K562 (cell line): ENCODE data around the gene NFATC4. TPM values are rescaled to one million over a fixed set of nuclear protein-coding genes. Genes with fewer than 3 reads are reported as not detected.
A peak's percentile ranks its signal among the peaks of the same experiment; 100 is the strongest.

Experiments used
- ATAC-seq: fragments of 200-7000 bp; cut with Tn5 transposase; 3 replicates; pipeline ENCODE4 v1.9.1; 2020; ENCODE audit warnings: moderate library complexity
- BruUV-seq: library from RNA; stranded (reverse); fragments of 400-500 nt; replicated peaks from 2 replicates; lab custom pipeline; 2021; lab: Mats Ljungman, UMichigan
- CTCF ChIA-PET: fragments of 300-600 bp; formaldehyde crosslinking; extraction: SDS; loops from one replicate; lab custom pipeline; 2021; ENCODE audit warnings: low intra/inter-chr PET ratio; lab: Yijun Ruan, JAX
- POLR2A ChIA-PET: fragments of 300-600, 350-650 bp; sonication (Branson Sonifier 250); formaldehyde crosslinking; extraction: SDS; loops from one replicate; lab custom pipeline; 2021; ENCODE audit warnings: antibody characterized with exemption, inconsistent platforms; lab: Yijun Ruan, JAX
- DNase-seq, 4 experiments: peaks; one replicate each; pipeline versions ENCODE4 v3.0.0 to v3.0.0-alpha.2; 2011 to 2018; ENCODE audit warnings: low spot score in 3 of 4, mixed read lengths in 3 of 4; ENCODE audit errors: extremely low read depth in 1 of 4
- FAIRE-seq: peaks from 2 replicates; lab custom pipeline; 2011; peaks lifted over from hg19 to GRCh38; lab: Jason Lieb, UNC
- H2AFZ ChIP-seq: 2 replicates; pipeline ENCODE4 v1.6.0; 2011; ENCODE audit warnings: low read depth, low read length, control low read depth, inconsistent platforms
- H3K27ac ChIP-seq: fragments of 200-600 bp; 3 replicates; pipeline ENCODE4 v1.8.0; 2011; ENCODE audit warnings: low read depth, mild to moderate bottlenecking, control low read depth, inconsistent platforms, low read length, moderate library complexity, mixed read lengths; ENCODE audit errors: extremely low read depth
- H3K27me3 ChIP-seq, 2 experiments: fragments of 300-600 bp in 1 of 2; 2 replicates in 1 of 2; 3 replicates in 1 of 2; pipeline versions ENCODE4 v1.6.0 to v1.8.0; 2011; ENCODE audit warnings: inconsistent platforms in 2 of 2, low read length in 2 of 2, mild to moderate bottlenecking in 1 of 2, mixed read lengths in 1 of 2, moderate library complexity in 1 of 2; ENCODE audit not compliant: control insufficient read depth in 2 of 2, insufficient read depth in 2 of 2
- H3K36me3 ChIP-seq: fragments of 300-600 bp; 3 replicates; pipeline ENCODE4 v1.8.0; 2011; ENCODE audit warnings: mild to moderate bottlenecking, low read length, inconsistent platforms; ENCODE audit not compliant: control insufficient read depth, insufficient read depth
- H3K4me1 ChIP-seq, 2 experiments: fragments of 200-600 bp in 1 of 2; replicated peaks in 1 of 2; 2 replicates in 1 of 2; 3 replicates in 1 of 2; pipeline versions ENCODE4 v1.5.1 to v1.8.0; 2011; ENCODE audit warnings: inconsistent platforms in 2 of 2, low read length in 2 of 2, mild to moderate bottlenecking in 1 of 2, mixed read lengths in 1 of 2, moderate library complexity in 1 of 2; ENCODE audit not compliant: control insufficient read depth in 2 of 2, insufficient read depth in 2 of 2
- H3K4me2 ChIP-seq: 2 replicates; pipeline ENCODE4 v1.6.1; 2011; ENCODE audit warnings: low read length, control low read depth, inconsistent platforms, mixed read lengths; ENCODE audit not compliant: insufficient read depth
- H3K4me3 ChIP-seq: fragments of 200-600 bp; sonication (generic), shearing (Covaris generic); 2 replicates; pipeline ENCODE4 v1.5.1; 2016; ENCODE audit warnings: control low read depth, inconsistent platforms
- H3K79me2 ChIP-seq: fragments of 200-600 bp; 3 replicates; pipeline ENCODE4 v1.8.0; 2011; ENCODE audit warnings: low read length, inconsistent platforms; ENCODE audit not compliant: control insufficient read depth, insufficient read depth
- H3K9ac ChIP-seq, 2 experiments: 2 replicates each; pipeline versions ENCODE4 v1.6.0 to v1.6.1; 2011; ENCODE audit warnings: low read depth in 2 of 2, low read length in 2 of 2, control low read depth in 1 of 2, inconsistent platforms in 1 of 2, mild to moderate bottlenecking in 1 of 2, mixed read lengths in 1 of 2; ENCODE audit not compliant: insufficient read depth in 1 of 2
- H3K9me1 ChIP-seq: one replicate; pipeline ENCODE4 v1.6.0; 2011; ENCODE audit warnings: inconsistent platforms, mild to moderate bottlenecking, low read length, moderate library complexity; ENCODE audit not compliant: control insufficient read depth, insufficient read depth
- H3K9me3 ChIP-seq: replicated peaks from 2 replicates; pipeline ENCODE4 v1.5.1; 2011; ENCODE audit warnings: low read depth, low read length, inconsistent platforms; ENCODE audit not compliant: control insufficient read depth, insufficient read depth
- H4K20me1 ChIP-seq: replicated peaks from 2 replicates; pipeline ENCODE4 v1.6.1; 2011; ENCODE audit warnings: low read length, inconsistent platforms, mixed read lengths; ENCODE audit not compliant: control insufficient read depth, insufficient read depth
- E2F1 ChIP-seq: sonication (generic); formaldehyde crosslinking; IDR thresholded peaks from 2 replicates; pipeline ENCODE4 v1.8.1; 2023; ENCODE audit warnings: mild to moderate bottlenecking, missing genetic modification reagents, moderate library complexity
- RAD21 ChIP-seq, 2 experiments: fragments of 250-450 bp in 1 of 2; fragments of 450-650 bp in 1 of 2; sonication (Bioruptor Pico) in 1 of 2; formaldehyde crosslinking in 1 of 2; IDR thresholded peaks in 1 of 2; conservative IDR thresholded peaks in 1 of 2; 2 replicates each; pipeline versions ENCODE4 v1.4.0 to v1.8.0; 2020 to 2022; ENCODE audit warnings: mild to moderate bottlenecking in 2 of 2, moderate library complexity in 1 of 2
- REST ChIP-seq, 2 experiments: fragments of 450-650 bp; formaldehyde crosslinking in 1 of 2; IDR thresholded peaks; 2 replicates each; pipeline versions ENCODE4 v1.4.0 to v1.6.1; 2014 to 2020; ENCODE audit warnings: mild to moderate bottlenecking in 2 of 2, borderline replicate concordance in 1 of 2, low read depth in 1 of 2
- TAL1 ChIP-seq: fragments of 450-650 bp; IDR thresholded peaks from 2 replicates; pipeline ENCODE4 v1.6.1; 2016; ENCODE audit warnings: mild to moderate bottlenecking
- TBP ChIP-seq: optimal IDR thresholded peaks from 2 replicates; pipeline ENCODE3; 2011; ENCODE audit warnings: low read depth, low read length, improper control_type of control experiment
- ZNF175 ChIP-seq: fragments of 200-800 bp; sonication (Bioruptor generic); IDR thresholded peaks from 2 replicates; pipeline ENCODE4 v1.6.1; 2016; ENCODE audit warnings: low read depth, mild to moderate bottlenecking, missing genetic modification characterization, missing compliant biosample characterization
- ZNF445 ChIP-seq: fragments of 250-450 bp; sonication (Bioruptor Pico); IDR thresholded peaks from 2 replicates; pipeline ENCODE4 v1.4.0; 2020; ENCODE audit warnings: low read depth, mild to moderate bottlenecking, moderate library complexity
- WGBS: fragments of 100-300 bp; shearing (Covaris generic); methylation state at CpG from one replicate; pipeline ENCODE4 v1.1.6; 2016; ENCODE audit warnings: low coverage, mixed read lengths; ENCODE audit not compliant: insufficient coverage; ENCODE audit errors: missing lambda C conversion rate; 5-methylcytosine and 5-hydroxymethylcytosine counted together
- in situ Hi-C: fragments of 300-500 bp; cut with MboI; formaldehyde crosslinking; loops from 4 replicates; pipeline ENCODE4 v1.15.0; 2018; ENCODE audit warnings: inconsistent platforms, mixed read lengths
- intact Hi-C: fragments of 100-400 bp; cut with micrococcal nuclease; formaldehyde crosslinking; loops from 2 replicates; pipeline ENCODE4 v1.14.2; 2022
- polyA plus RNA-seq, 8 experiments: library from polyadenylated mRNA; depleted of rRNA in 4 of 8; stranded (reverse) in 5 of 8; unstranded in 3 of 8; fragments of >200 nt; fragmentation: Nextera tagmentation in 2 of 8; fragmentation: Illumina TruSeq in 1 of 8; extraction: Ambion mirVana in 2 of 8; extraction: Trizol in 1 of 8; gene quantifications; 2 replicates each; pipeline versions ENCODE4 v1.2.1 to v1.2.3, GENCODE V29; 2011 to 2014; ENCODE audit warnings: inconsistent platforms in 1 of 8, missing spikeins in 1 of 8
- total RNA-seq, 7 experiments: library from RNA; depleted of rRNA in 6 of 7; stranded (reverse); fragments of >200 nt in 6 of 7; fragmentation: Illumina TruSeq in 2 of 7; extraction: Trizol in 2 of 7; gene quantifications; 2 replicates each; pipeline versions ENCODE4 v1.2.1 to v1.2.3, GENCODE V29; 2011 to 2021; ENCODE audit warnings: low replicate concordance in 1 of 7

Gene NFATC4
- total and polyA plus RNA-seq, 9 of the 15 experiments (the other 6 are each of a cell fraction or from before 2014, with no cell fraction given), result 0.25 to 3.8 (median 0.78) TPM; not detected in 1

GRCh38 chr14:24415421-24416253 is 47.7 kb downstream of the NFATC4 start (continued):
- no peak for TF ChIP-seq E2F1
- TF ChIP-seq, all 486 proteins: peak for 0

- no peak overlapping the region for H3K27ac ChIP-seq
- no peak overlapping the region for H2AFZ ChIP-seq
- in situ Hi-C loops (no loop called here), intact Hi-C loops (no loop called here)
- POLR2A ChIA-PET, result interaction anchor here (0.6 kb wide), 2 partner anchors 9 to 11 kb away, joined by 3 to 5 read pairs; no protein-coding TSS in a partner anchor
- no TSS peak for BruUV-seq
- H3K27me3 ChIP-seq, result no peaks in the 10 kb centered on the region
- H3K9ac ChIP-seq, result peak overlapping the region in 1 of 2 experiments; percentile 81; a peak in 3 of 4 replicates
- no peaks in the 10 kb centered on the region for H3K9me3 ChIP-seq
- no peaks in the 10 kb centered on the region for H3K79me2 ChIP-seq
- ATAC-seq (peak; percentile 88), FAIRE-seq (peak; percentile 48), DNase-seq (peak; percentile 60 to 72 (median 69))
- no peak overlapping the region for H3K4me3 ChIP-seq
- peaks cover 4 to 26% of the 10 kb centered on the region in 2 experiments; a peak in 4 of 5 replicates for H3K4me1 ChIP-seq
- H3K4me2 ChIP-seq, result no peak overlapping the region
- H3K9me1 ChIP-seq, result no peaks in the 10 kb centered on the region
- H3K36me3 ChIP-seq, result no peaks in the 10 kb centered on the region
- no peaks in the 10 kb centered on the region for H4K20me1 ChIP-seq
- CTCF ChIA-PET, result no interaction called here
- 44% methylated on average over 18 of the region's 19 CpGs for WGBS
- TF ChIP-seq ZNF175 (no peak), ZNF445 (CRISPR knock-in tag) (no peak), TBP (peak; percentile 26), RAD21 (CRISPR knock-in tag; conservative IDR thresholded peaks at IDR 0.05 in 1 of 2, IDR thresholded peaks at IDR 0.05 in 1 of 2) (peak in 1 of 2 experiments; percentile 33; a peak in 2 of 4 replicates), TAL1 (peak; percentile 50; the same call in 1 of the 2 replicates), REST (IDR thresholded peaks at IDR 0.05; ENCODE audit: borderline replicate concordance) (peak; percentile 15; the same call in 1 of the 2 replicates), REST (CRISPR knock-in tag; IDR thresholded peaks at IDR 0.05; ENCODE audit: low read depth) (no peak)
Measured at GRCh38 chr14:24416254-24416931, 48.4 kb downstream of the NFATC4 start.
